ENCODE data around the gene CCR3. TPM values are rescaled to one million over a fixed set of nuclear protein-coding genes. Genes with fewer than 3 reads are reported as not detected.

Gene CCR3
- total RNA-seq, 5 donors from 2014 or later (not counting 1 experiment from before 2014, with no cell fraction given): 0.33 to 1.2 (median 0.55) TPM; not detected in 2

- no peak for DNase-seq
- Mint-ChIP-seq H3K36me3 (no peaks in the 10 kb centered on the region), H3K9me3 (no peaks in the 10 kb centered on the region), H3K27me3 (no peaks in the 10 kb centered on the region), H3K4me1 (peaks cover 40 to 69% (median 48%) of the 10 kb centered on the region in 3 donors), H3K4me3 (no peak overlapping the region), H3K27ac (peak overlapping the region; percentile 13 to 79)
- CTCF ChIA-PET: interaction anchor here in 1 of 2 donors (1.3 to 1.9 kb wide), 2 partner anchors 10 to 76 kb away, joined by 3 to 5 read pairs; no protein-coding TSS in a partner anchor
- Histone ChIP-seq H3K9me3 (no peaks in the 10 kb centered on the region), H3K27ac (ENCODE audit: low read length) (peak overlapping the region; percentile 16), H3K4me1 (ENCODE audit: control insufficient read depth in 1 of 2, extremely low read depth in 1 of 2, insufficient read depth in 2 of 2, low read length in 2 of 2) (peaks cover 8 to 56% of the 10 kb centered on the region in 2 experiments), H3K36me3 (ENCODE audit: control insufficient read depth in 2 of 2, extremely low read depth in 1 of 2, insufficient read depth in 1 of 2, low read length in 1 of 2) (no peaks in the 10 kb centered on the region), H3K4me3 (ENCODE audit: control insufficient read depth in 1 of 2, extremely low read depth in 1 of 2, low read length in 1 of 2) (no peak overlapping the region), H3K27me3 (replicated peaks in 1 of 2; ENCODE audit: control insufficient read depth in 2 of 2, extremely low read depth in 1 of 2, insufficient read depth in 2 of 2, low read length in 1 of 2) (no peaks in the 10 kb centered on the region)
- no peak for ATAC-seq (replicated peaks in 1 of 4)
- POLR2A ChIA-PET: no interaction called here
- no CpG with 5 or more reads among the region's 5 CpGs for WGBS (ENCODE audit: insufficient coverage)
These were observed 44.8 kb downstream of the CCR3 start for GRCh38 chr3:46286947-46287565.

- no CpG with 5 or more reads among the region's 1 CpG for WGBS (ENCODE audit: insufficient coverage)
- DNase-seq: no peak
- no peaks in the 10 kb centered on the region for H3K36me3 ChIP-seq (ENCODE audit: control insufficient read depth in 2 of 2, extremely low read depth in 1 of 2, insufficient read depth in 1 of 2, low read length in 1 of 2)
- ATAC-seq (replicated peaks in 1 of 4): no peak
- no peak overlapping the region for H3K27ac Mint-ChIP-seq
- ChIA-PET CTCF (no interaction called here), POLR2A (no interaction called here)
- no peak overlapping the region for H3K4me3 ChIP-seq (ENCODE audit: control insufficient read depth in 1 of 2, extremely low read depth in 1 of 2, low read length in 1 of 2)
- no peak overlapping the region for H3K27ac ChIP-seq (ENCODE audit: low read length)
- H3K9me3 Mint-ChIP-seq: no peaks in the 10 kb centered on the region
- H3K4me1 Mint-ChIP-seq: peaks cover 28 to 64% (median 42%) of the 10 kb centered on the region in 3 donors
- H3K27me3 Mint-ChIP-seq: no peaks in the 10 kb centered on the region
- no peaks in the 10 kb centered on the region for H3K27me3 ChIP-seq (replicated peaks in 1 of 2; ENCODE audit: control insufficient read depth in 2 of 2, extremely low read depth in 1 of 2, insufficient read depth in 2 of 2, low read length in 1 of 2)
- H3K9me3 ChIP-seq: no peaks in the 10 kb centered on the region
- H3K4me3 Mint-ChIP-seq: no peak overlapping the region
- H3K4me1 ChIP-seq (ENCODE audit: control insufficient read depth in 1 of 2, extremely low read depth in 1 of 2, insufficient read depth in 2 of 2, low read length in 2 of 2): peaks cover 0 to 48% of the 10 kb centered on the region in 2 experiments
- no peaks in the 10 kb centered on the region for H3K36me3 Mint-ChIP-seq
These were observed 47.3 kb downstream of the CCR3 start for GRCh38 chr3:46289551-46289950.

- no peak overlapping the region for H3K27ac ChIP-seq (ENCODE audit: low read length)
- H3K36me3 ChIP-seq (ENCODE audit: control insufficient read depth in 2 of 2, extremely low read depth in 1 of 2, insufficient read depth in 1 of 2, low read length in 1 of 2): no peaks in the 10 kb centered on the region
- Mint-ChIP-seq H3K4me3 (no peak overlapping the region), H3K36me3 (no peaks in the 10 kb centered on the region), H3K27me3 (no peaks in the 10 kb centered on the region), H3K27ac (no peak overlapping the region), H3K4me1 (peaks cover 26 to 65% (median 43%) of the 10 kb centered on the region in 3 donors), H3K9me3 (no peaks in the 10 kb centered on the region)
- ChIA-PET CTCF (interaction anchor here in 1 of 2 donors (0.6 kb wide), 1 partner anchor 208 kb away, joined by 3 read pairs; the partner anchor contains the start of gene RTP3), POLR2A (no interaction called here)
- H3K4me3 ChIP-seq (ENCODE audit: control insufficient read depth in 1 of 2, extremely low read depth in 1 of 2, low read length in 1 of 2): no peak overlapping the region
- peaks cover 0 to 48% of the 10 kb centered on the region in 2 experiments for H3K4me1 ChIP-seq (ENCODE audit: control insufficient read depth in 1 of 2, extremely low read depth in 1 of 2, insufficient read depth in 2 of 2, low read length in 2 of 2)
- H3K9me3 ChIP-seq: no peaks in the 10 kb centered on the region
- ATAC-seq (replicated peaks in 1 of 4): no peak
- WGBS (ENCODE audit: insufficient coverage): no CpG with 5 or more reads among the region's 2 CpGs
- no peak for DNase-seq
- H3K27me3 ChIP-seq (replicated peaks in 1 of 2; ENCODE audit: control insufficient read depth in 2 of 2, extremely low read depth in 1 of 2, insufficient read depth in 2 of 2, low read length in 1 of 2): no peaks in the 10 kb centered on the region
These were observed 47.7 kb downstream of the CCR3 start for GRCh38 chr3:46289966-46290365.

DNA sequence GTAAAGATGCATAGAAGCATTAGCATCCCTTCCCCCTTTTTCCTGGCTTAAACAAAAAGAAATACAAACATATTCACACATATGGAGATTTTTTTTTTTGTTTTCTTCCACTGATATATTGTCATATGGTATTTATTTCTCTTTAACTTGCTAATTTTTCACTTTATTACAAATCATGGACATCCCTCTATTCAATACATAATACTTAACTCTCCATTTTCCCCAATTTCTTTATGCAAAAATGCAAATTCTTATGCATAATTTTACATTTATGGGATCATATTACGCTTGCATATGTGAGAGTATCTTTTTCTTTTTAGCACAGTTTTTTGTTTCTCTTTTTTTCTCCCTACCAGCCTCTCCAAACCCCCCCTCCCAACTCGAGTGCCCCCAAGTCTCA, 48.8 kb downstream of the CCR3 start:
- ATAC-seq (replicated peaks in 1 of 4) (no peak), DNase-seq (no peak)
- no peaks in the 10 kb centered on the region for H3K36me3 ChIP-seq (ENCODE audit: control insufficient read depth in 2 of 2, extremely low read depth in 1 of 2, insufficient read depth in 1 of 2, low read length in 1 of 2)
- no peak overlapping the region for H3K27ac ChIP-seq (ENCODE audit: low read length)
- Mint-ChIP-seq H3K4me1 (peaks cover 15 to 58% (median 33%) of the 10 kb centered on the region in 3 donors), H3K27ac (peak overlapping the region in 1 of 2 donors; percentile 36), H3K9me3 (no peaks in the 10 kb centered on the region), H3K27me3 (no peaks in the 10 kb centered on the region), H3K4me3 (no peak overlapping the region), H3K36me3 (no peaks in the 10 kb centered on the region)
- H3K4me3 ChIP-seq (ENCODE audit: control insufficient read depth in 1 of 2, extremely low read depth in 1 of 2, low read length in 1 of 2): no peak overlapping the region
- 86% methylated on average over 1 of the region's 2 CpGs for WGBS (ENCODE audit: insufficient coverage)
- peaks cover 0 to 39% of the 10 kb centered on the region in 2 experiments for H3K4me1 ChIP-seq (ENCODE audit: control insufficient read depth in 1 of 2, extremely low read depth in 1 of 2, insufficient read depth in 2 of 2, low read length in 2 of 2)
- H3K27me3 ChIP-seq (replicated peaks in 1 of 2; ENCODE audit: control insufficient read depth in 2 of 2, extremely low read depth in 1 of 2, insufficient read depth in 2 of 2, low read length in 1 of 2): no peaks in the 10 kb centered on the region
- ChIA-PET CTCF (no interaction called here), POLR2A (no interaction called here)
- no peaks in the 10 kb centered on the region for H3K9me3 ChIP-seq

GRCh38 chr3:46293035-46293724, 50.9 kb downstream of the CCR3 start:
- 60% methylated on average over 1 of the region's 2 CpGs for WGBS (ENCODE audit: insufficient coverage)
- Mint-ChIP-seq H3K9me3 (no peaks in the 10 kb centered on the region), H3K27ac (peak overlapping the region; percentile 85 to 90), H3K4me3 (peak overlapping the region in 1 of 3 donors; percentile 28), H3K36me3 (no peaks in the 10 kb centered on the region), H3K27me3 (no peaks in the 10 kb centered on the region), H3K4me1 (peaks cover 27 to 66% (median 43%) of the 10 kb centered on the region in 3 donors)
- H3K4me1 ChIP-seq (ENCODE audit: control insufficient read depth in 1 of 2, extremely low read depth in 1 of 2, insufficient read depth in 2 of 2, low read length in 2 of 2): peaks cover 3 to 46% of the 10 kb centered on the region in 2 experiments
- H3K9me3 ChIP-seq: no peaks in the 10 kb centered on the region
- H3K27me3 ChIP-seq (replicated peaks in 1 of 2; ENCODE audit: control insufficient read depth in 2 of 2, extremely low read depth in 1 of 2, insufficient read depth in 2 of 2, low read length in 1 of 2): no peaks in the 10 kb centered on the region
- ATAC-seq (replicated peaks in 1 of 4) (peak in 1 of 4 experiments; percentile 52), DNase-seq (no peak)
- no peak overlapping the region for H3K4me3 ChIP-seq (ENCODE audit: control insufficient read depth in 1 of 2, extremely low read depth in 1 of 2, low read length in 1 of 2)
- H3K36me3 ChIP-seq (ENCODE audit: control insufficient read depth in 2 of 2, extremely low read depth in 1 of 2, insufficient read depth in 1 of 2, low read length in 1 of 2): no peaks in the 10 kb centered on the region
- ChIA-PET CTCF (interaction anchor here in 1 of 2 donors (1.0 kb wide), 1 partner anchor 78 kb away, joined by 5 read pairs; the partner anchor contains the start of gene CCR5), POLR2A (interaction anchor here in 1 of 2 donors (0.5 to 1.2 kb wide), 4 partner anchors 15 to 300 kb away, joined by 3 to 5 read pairs (median 4); no protein-coding TSS in a partner anchor)
- peak overlapping the region; percentile 69 for H3K27ac ChIP-seq (ENCODE audit: low read length)

DNA sequence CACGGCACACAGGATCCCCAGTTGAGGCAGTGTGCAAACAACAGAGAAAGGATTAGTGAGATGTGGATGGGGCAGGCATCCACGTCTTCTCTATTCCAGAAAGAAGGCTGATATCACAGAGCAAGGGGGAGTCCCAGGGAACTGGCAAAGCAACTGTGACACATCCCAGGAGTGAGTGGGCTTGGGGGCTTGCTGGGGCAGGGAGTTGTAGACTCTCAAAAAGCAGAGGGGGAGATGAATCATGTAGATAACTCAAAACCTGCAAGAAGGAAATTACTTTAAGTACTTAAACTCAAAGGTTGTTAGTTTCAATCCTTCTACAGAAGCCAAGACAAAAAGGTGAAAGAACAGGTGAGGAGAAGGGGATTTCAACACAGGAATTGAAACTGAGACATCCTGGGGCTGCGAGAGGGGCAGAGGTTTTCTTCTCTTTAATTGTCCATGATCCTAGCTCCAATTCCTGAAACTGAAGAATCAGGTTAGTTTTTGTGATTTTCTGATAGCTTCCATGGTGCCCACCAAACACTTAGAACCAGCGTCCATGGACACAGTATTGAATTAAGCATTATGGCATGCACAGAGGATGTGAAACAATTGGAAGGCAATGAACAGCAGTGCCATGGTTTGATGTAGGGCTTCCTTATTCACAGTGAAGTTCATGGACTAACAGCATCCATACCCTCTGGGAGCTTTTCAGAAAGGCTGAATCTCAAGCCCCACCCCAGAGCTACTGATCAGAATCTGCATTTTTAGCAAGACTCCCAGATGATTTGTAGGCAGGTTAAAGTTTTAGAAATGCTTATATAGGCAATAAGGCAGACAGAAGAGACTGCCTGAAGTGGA, 52.0 kb downstream of the CCR3 start:
- WGBS (ENCODE audit: insufficient coverage): 33% methylated on average over 1 of the region's 4 CpGs
- CTCF ChIA-PET: interaction anchor here in 1 of 2 donors (1.0 kb wide), 1 partner anchor 77 kb away, joined by 5 read pairs; the partner anchor contains the start of gene CCR5
- H3K36me3 Mint-ChIP-seq: no peaks in the 10 kb centered on the region
- Histone ChIP-seq H3K36me3 (ENCODE audit: control insufficient read depth in 2 of 2, extremely low read depth in 1 of 2, insufficient read depth in 1 of 2, low read length in 1 of 2) (no peaks in the 10 kb centered on the region), H3K4me1 (ENCODE audit: control insufficient read depth in 1 of 2, extremely low read depth in 1 of 2, insufficient read depth in 2 of 2, low read length in 2 of 2) (peaks cover 3 to 52% of the 10 kb centered on the region in 2 experiments), H3K27ac (ENCODE audit: low read length) (peak overlapping the region; percentile 69), H3K27me3 (replicated peaks in 1 of 2; ENCODE audit: control insufficient read depth in 2 of 2, extremely low read depth in 1 of 2, insufficient read depth in 2 of 2, low read length in 1 of 2) (no peaks in the 10 kb centered on the region), H3K9me3 (no peaks in the 10 kb centered on the region), H3K4me3 (ENCODE audit: control insufficient read depth in 1 of 2, extremely low read depth in 1 of 2, low read length in 1 of 2) (no peak overlapping the region)
- POLR2A ChIA-PET: interaction anchor here in 1 of 2 donors (1.2 kb wide), 1 partner anchor 14 kb away, joined by 3 read pairs; no protein-coding TSS in a partner anchor
- peak overlapping the region in 1 of 3 donors; percentile 28 for H3K4me3 Mint-ChIP-seq
- peak overlapping the region; percentile 85 to 90 for H3K27ac Mint-ChIP-seq
- H3K27me3 Mint-ChIP-seq: no peaks in the 10 kb centered on the region
- peaks cover 37 to 71% (median 53%) of the 10 kb centered on the region in 3 donors for H3K4me1 Mint-ChIP-seq
- no peaks in the 10 kb centered on the region for H3K9me3 Mint-ChIP-seq
- ATAC-seq (replicated peaks in 1 of 4) (no peak), DNase-seq (no peak)
